K562 (cell line): ENCODE data around the gene TOMM5. TPM values are rescaled to one million over a fixed set of nuclear protein-coding genes. Genes with fewer than 3 reads are reported as not detected.

Experiments used
- ATAC-seq: fragments of 200-7000 bp; cut with Tn5 transposase; 3 replicates; pipeline ENCODE4 v1.9.1; 2020; ENCODE audit warnings: moderate library complexity
- BruUV-seq: library from RNA; stranded (reverse); fragments of 400-500 nt; replicated peaks from 2 replicates; lab custom pipeline; 2021; lab: Mats Ljungman, UMichigan
- CTCF ChIA-PET: fragments of 300-600 bp; formaldehyde crosslinking; extraction: SDS; loops from one replicate; lab custom pipeline; 2021; ENCODE audit warnings: low intra/inter-chr PET ratio; lab: Yijun Ruan, JAX
- POLR2A ChIA-PET: fragments of 300-600, 350-650 bp; sonication (Branson Sonifier 250); formaldehyde crosslinking; extraction: SDS; loops from one replicate; lab custom pipeline; 2021; ENCODE audit warnings: antibody characterized with exemption, inconsistent platforms; lab: Yijun Ruan, JAX
- DNase-seq, 4 experiments: peaks; one replicate each; pipeline versions ENCODE4 v3.0.0 to v3.0.0-alpha.2; 2011 to 2018; ENCODE audit warnings: low spot score in 3 of 4, mixed read lengths in 3 of 4; ENCODE audit errors: extremely low read depth in 1 of 4
- FAIRE-seq: peaks from 2 replicates; lab custom pipeline; 2011; peaks lifted over from hg19 to GRCh38; lab: Jason Lieb, UNC
- H2AFZ ChIP-seq: 2 replicates; pipeline ENCODE4 v1.6.0; 2011; ENCODE audit warnings: low read depth, low read length, control low read depth, inconsistent platforms
- H3K27ac ChIP-seq: fragments of 200-600 bp; 3 replicates; pipeline ENCODE4 v1.8.0; 2011; ENCODE audit warnings: low read depth, mild to moderate bottlenecking, control low read depth, inconsistent platforms, low read length, moderate library complexity, mixed read lengths; ENCODE audit errors: extremely low read depth
- H3K27me3 ChIP-seq, 2 experiments: fragments of 300-600 bp in 1 of 2; 2 replicates in 1 of 2; 3 replicates in 1 of 2; pipeline versions ENCODE4 v1.6.0 to v1.8.0; 2011; ENCODE audit warnings: inconsistent platforms in 2 of 2, low read length in 2 of 2, mild to moderate bottlenecking in 1 of 2, mixed read lengths in 1 of 2, moderate library complexity in 1 of 2; ENCODE audit not compliant: control insufficient read depth in 2 of 2, insufficient read depth in 2 of 2
- H3K36me3 ChIP-seq: fragments of 300-600 bp; 3 replicates; pipeline ENCODE4 v1.8.0; 2011; ENCODE audit warnings: mild to moderate bottlenecking, low read length, inconsistent platforms; ENCODE audit not compliant: control insufficient read depth, insufficient read depth
- H3K4me1 ChIP-seq, 2 experiments: fragments of 200-600 bp in 1 of 2; replicated peaks in 1 of 2; 2 replicates in 1 of 2; 3 replicates in 1 of 2; pipeline versions ENCODE4 v1.5.1 to v1.8.0; 2011; ENCODE audit warnings: inconsistent platforms in 2 of 2, low read length in 2 of 2, mild to moderate bottlenecking in 1 of 2, mixed read lengths in 1 of 2, moderate library complexity in 1 of 2; ENCODE audit not compliant: control insufficient read depth in 2 of 2, insufficient read depth in 2 of 2
- H3K4me2 ChIP-seq: 2 replicates; pipeline ENCODE4 v1.6.1; 2011; ENCODE audit warnings: low read length, control low read depth, inconsistent platforms, mixed read lengths; ENCODE audit not compliant: insufficient read depth
- H3K4me3 ChIP-seq: fragments of 200-600 bp; sonication (generic), shearing (Covaris generic); 2 replicates; pipeline ENCODE4 v1.5.1; 2016; ENCODE audit warnings: control low read depth, inconsistent platforms
- H3K79me2 ChIP-seq: fragments of 200-600 bp; 3 replicates; pipeline ENCODE4 v1.8.0; 2011; ENCODE audit warnings: low read length, inconsistent platforms; ENCODE audit not compliant: control insufficient read depth, insufficient read depth
- H3K9ac ChIP-seq, 2 experiments: 2 replicates each; pipeline versions ENCODE4 v1.6.0 to v1.6.1; 2011; ENCODE audit warnings: low read depth in 2 of 2, low read length in 2 of 2, control low read depth in 1 of 2, inconsistent platforms in 1 of 2, mild to moderate bottlenecking in 1 of 2, mixed read lengths in 1 of 2; ENCODE audit not compliant: insufficient read depth in 1 of 2
- H3K9me1 ChIP-seq: one replicate; pipeline ENCODE4 v1.6.0; 2011; ENCODE audit warnings: inconsistent platforms, mild to moderate bottlenecking, low read length, moderate library complexity; ENCODE audit not compliant: control insufficient read depth, insufficient read depth
- H3K9me3 ChIP-seq: replicated peaks from 2 replicates; pipeline ENCODE4 v1.5.1; 2011; ENCODE audit warnings: low read depth, low read length, inconsistent platforms; ENCODE audit not compliant: control insufficient read depth, insufficient read depth
- H4K20me1 ChIP-seq: replicated peaks from 2 replicates; pipeline ENCODE4 v1.6.1; 2011; ENCODE audit warnings: low read length, inconsistent platforms, mixed read lengths; ENCODE audit not compliant: control insufficient read depth, insufficient read depth
- ATF3 ChIP-seq, 2 experiments: fragments of 450-650 bp in 1 of 2; sonication (generic) in 1 of 2; formaldehyde crosslinking in 1 of 2; IDR thresholded peaks in 1 of 2; conservative IDR thresholded peaks in 1 of 2; 2 replicates each; pipeline versions ENCODE4 v1.6.1 to v1.8.1; 2016 to 2023; ENCODE audit warnings: mild to moderate bottlenecking in 2 of 2, moderate library complexity in 2 of 2, inconsistent platforms in 1 of 2, missing genetic modification reagents in 1 of 2
- ATF6 ChIP-seq: sonication (generic); formaldehyde crosslinking; IDR thresholded peaks from 2 replicates; pipeline ENCODE4 v1.4.0; 2020; ENCODE audit warnings: mild to moderate bottlenecking, missing genetic modification reagents
- MLLT1 ChIP-seq, 2 experiments: fragments of 450-650 bp; IDR thresholded peaks; 2 replicates each; pipeline ENCODE4 v1.6.1; 2016
- NR4A1 ChIP-seq, 2 experiments: fragments of 250-450 bp in 1 of 2; fragments of 450-650 bp in 1 of 2; sonication (Bioruptor Pico) in 1 of 2; IDR thresholded peaks; 2 replicates each; pipeline versions ENCODE4 v1.4.0 to v1.6.1; 2016 to 2020; ENCODE audit warnings: mild to moderate bottlenecking in 2 of 2, missing compliant biosample characterization in 1 of 2, missing genetic modification characterization in 1 of 2, moderate library complexity in 1 of 2
- PKNOX1 ChIP-seq: fragments of 450-650 bp; IDR thresholded peaks from 2 replicates; pipeline ENCODE4 v1.6.1; 2016
- RFX5 ChIP-seq: IDR thresholded peaks from 2 replicates; pipeline ENCODE4 v1.6.1; 2011; ENCODE audit warnings: low read depth, mild to moderate bottlenecking, improper control_type of control experiment, low read length
- SMARCC2 ChIP-seq: fragments of 450-650 bp; IDR thresholded peaks from 2 replicates; pipeline ENCODE4 v1.6.1; 2017; ENCODE audit warnings: antibody characterized with exemption, moderate library complexity, mild to moderate bottlenecking, low read depth
- TAF9B ChIP-seq: fragments of 450-650 bp; IDR thresholded peaks from 2 replicates; pipeline ENCODE4 v1.6.1; 2018; ENCODE audit warnings: mild to moderate bottlenecking; ENCODE audit not compliant: partially characterized antibody
- TFAM ChIP-seq: fragments of 250-450 bp; sonication (Bioruptor Pico); conservative IDR thresholded peaks from 2 replicates; pipeline ENCODE4 v1.5.0; 2021; ENCODE audit warnings: mild to moderate bottlenecking, moderate library complexity
- ZBTB17 ChIP-seq: fragments of 450-650 bp; formaldehyde crosslinking; IDR thresholded peaks from 2 replicates; pipeline ENCODE4 v1.4.0; 2020; ENCODE audit warnings: mild to moderate bottlenecking
- ZBTB7A ChIP-seq: IDR thresholded peaks from 2 replicates; pipeline ENCODE4 v1.6.1; 2011; ENCODE audit warnings: low read depth, mild to moderate bottlenecking, low read length, moderate library complexity, borderline replicate concordance; ENCODE audit not compliant: control insufficient read depth
- ZNF586 ChIP-seq: fragments of 450-650 bp; formaldehyde crosslinking; conservative IDR thresholded peaks from 2 replicates; pipeline ENCODE4 v1.4.0; 2020; ENCODE audit warnings: mild to moderate bottlenecking, moderate library complexity
- ZNF830 ChIP-seq: fragments of 250-450 bp; sonication (Bioruptor Pico); IDR thresholded peaks from 2 replicates; pipeline ENCODE4 v1.5.0; 2021; ENCODE audit warnings: mild to moderate bottlenecking
- WGBS: fragments of 100-300 bp; shearing (Covaris generic); methylation state at CpG from one replicate; pipeline ENCODE4 v1.1.6; 2016; ENCODE audit warnings: low coverage, mixed read lengths; ENCODE audit not compliant: insufficient coverage; ENCODE audit errors: missing lambda C conversion rate; 5-methylcytosine and 5-hydroxymethylcytosine counted together
- in situ Hi-C: fragments of 300-500 bp; cut with MboI; formaldehyde crosslinking; loops from 4 replicates; pipeline ENCODE4 v1.15.0; 2018; ENCODE audit warnings: inconsistent platforms, mixed read lengths
- intact Hi-C: fragments of 100-400 bp; cut with micrococcal nuclease; formaldehyde crosslinking; loops from 2 replicates; pipeline ENCODE4 v1.14.2; 2022
- polyA plus RNA-seq, 8 experiments: library from polyadenylated mRNA; depleted of rRNA in 4 of 8; stranded (reverse) in 5 of 8; unstranded in 3 of 8; fragments of >200 nt; fragmentation: Nextera tagmentation in 2 of 8; fragmentation: Illumina TruSeq in 1 of 8; extraction: Ambion mirVana in 2 of 8; extraction: Trizol in 1 of 8; gene quantifications; 2 replicates each; pipeline versions ENCODE4 v1.2.1 to v1.2.3, GENCODE V29; 2011 to 2014; ENCODE audit warnings: inconsistent platforms in 1 of 8, missing spikeins in 1 of 8
- total RNA-seq, 7 experiments: library from RNA; depleted of rRNA in 6 of 7; stranded (reverse); fragments of >200 nt in 6 of 7; fragmentation: Illumina TruSeq in 2 of 7; extraction: Trizol in 2 of 7; gene quantifications; 2 replicates each; pipeline versions ENCODE4 v1.2.1 to v1.2.3, GENCODE V29; 2011 to 2021; ENCODE audit warnings: low replicate concordance in 1 of 7

Gene TOMM5
- total and polyA plus RNA-seq, 9 of the 15 experiments (the other 6 are each of a cell fraction or from before 2014, with no cell fraction given): 262 to 1,742 (median 496) TPM

- no peak for TF ChIP-seq ATF6
These were observed 34.4 kb upstream of the TOMM5 start (continued) for GRCh38 chr9:37626708-37627292.

- H3K27ac ChIP-seq: no peak overlapping the region
- no peak for FAIRE-seq
- intact Hi-C loops (no loop called here), in situ Hi-C loops (no loop called here)
- peaks cover 38 to 51% of the 10 kb centered on the region in 2 experiments for H3K27me3 ChIP-seq
- H3K4me1 ChIP-seq: no peaks in the 10 kb centered on the region; a peak in 1 of 5 replicates
- BruUV-seq: no TSS peak
- TF ChIP-seq SMARCC2 (no peak), TFAM (no peak), MLLT1 (IDR thresholded peaks at IDR 0.05) (no peak), ZBTB17 (CRISPR knock-in tag) (no peak), NR4A1 (CRISPR knock-in tag; IDR thresholded peaks at IDR 0.05) (no peak), NR4A1 (tag; IDR thresholded peaks at IDR 0.05) (no peak), ATF3 (IDR thresholded peaks at IDR 0.05) (no peak), ATF3 (CRISPR knock-in tag; conservative IDR thresholded peaks at IDR 0.05) (no peak), ZBTB7A (no peak), ZNF830 (no peak), PKNOX1 (no peak), RFX5 (no peak), TAF9B (no peak), ZNF586 (CRISPR knock-in tag) (no peak)
- peaks cover 8% of the 10 kb centered on the region; the same call in 1 of the 2 replicates for H4K20me1 ChIP-seq
- ChIA-PET CTCF (no interaction called here), POLR2A (interaction anchor here (0.6 to 0.7 kb wide), 3 partner anchors 9 to 87 kb away, joined by 3 read pairs; no protein-coding TSS in a partner anchor)
- no peaks in the 10 kb centered on the region for H3K36me3 ChIP-seq
- ATAC-seq: no peak
- no peaks in the 10 kb centered on the region for H3K9me1 ChIP-seq
- H2AFZ ChIP-seq: no peak overlapping the region
- H3K9ac ChIP-seq: no peak overlapping the region
- 0% methylated on average over 12 of the region's 12 CpGs for WGBS
- no peaks in the 10 kb centered on the region for H3K79me2 ChIP-seq
- DNase-seq: no peak
- no peaks in the 10 kb centered on the region for H3K9me3 ChIP-seq
- no peak overlapping the region for H3K4me2 ChIP-seq
- H3K4me3 ChIP-seq: no peak overlapping the region
These were observed 33.4 kb upstream of the TOMM5 start for GRCh38 chr9:37625758-37626147.
